ENCODE data around the gene RNFT2.
"Not testable (repeated sequence)": the region's sequence is repeated elsewhere in the genome, so short reads cannot be mapped to it uniquely, and the experiment has no call there.

RNFT2 gene

DNA sequence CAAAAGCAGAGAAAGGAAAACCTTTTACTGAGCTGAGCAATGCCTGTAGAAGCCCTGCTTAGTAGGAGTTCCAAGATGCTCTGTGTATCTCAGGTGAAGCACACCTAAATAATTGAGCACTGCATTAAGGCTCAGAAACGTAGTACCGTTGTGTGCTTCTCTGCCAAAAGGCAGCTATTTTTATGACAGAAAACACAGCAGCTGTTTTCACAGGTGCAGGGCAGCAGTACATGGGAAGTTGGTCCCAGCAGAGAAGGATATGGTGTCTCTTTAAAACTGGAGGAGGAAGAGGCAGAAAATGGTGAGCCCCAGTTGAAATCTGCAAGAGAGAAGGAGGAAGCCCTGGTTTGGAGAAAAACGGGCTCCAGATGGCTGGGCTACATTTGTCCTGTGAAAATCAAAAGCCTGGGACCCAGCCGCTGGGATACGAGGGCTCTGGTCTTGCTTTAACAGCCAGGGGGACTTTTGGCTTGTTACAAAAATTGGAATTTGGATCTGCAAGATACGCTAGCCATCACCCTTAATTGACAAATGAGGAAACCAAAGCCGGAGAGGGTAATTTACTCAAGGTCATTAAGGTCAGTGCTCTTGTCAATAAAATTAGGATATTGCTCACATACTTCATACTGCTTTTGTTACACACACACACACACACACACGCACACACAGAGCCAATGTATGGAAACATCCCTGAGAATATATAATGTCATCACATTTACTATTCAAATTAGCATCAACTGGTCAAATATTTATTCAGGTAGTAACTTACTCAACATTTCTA, 27.6 kb upstream of the RNFT2 start:
- no peak for DNase-seq

GRCh38 chr12:116712458-116713303, 25.4 kb upstream of the RNFT2 start:
- DNase-seq, result no peak

DNA sequence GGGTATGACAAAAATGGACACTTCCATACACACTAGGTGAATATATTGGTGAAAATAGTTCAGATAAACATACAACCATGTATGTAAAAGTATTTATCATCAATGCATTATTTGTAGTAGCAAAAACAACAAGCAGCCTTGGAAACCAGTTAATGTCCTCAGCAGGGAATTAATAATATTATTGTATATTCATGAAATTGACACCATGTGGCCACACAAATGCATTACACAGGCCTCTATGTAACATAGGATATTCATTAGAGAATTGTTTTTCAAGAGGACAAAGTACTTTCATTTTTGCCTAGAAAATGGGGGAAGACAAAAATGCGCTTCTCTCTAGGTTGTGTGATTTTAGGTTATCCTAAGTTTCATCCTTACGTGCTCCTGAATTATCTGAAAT, 24.6 kb upstream of the RNFT2 start:
- no peak for DNase-seq

GRCh38 chr12:116714175-116714574, 23.9 kb upstream of the RNFT2 start:
- no peak for DNase-seq

GRCh38 chr12:116717466-116718437, 20.4 kb upstream of the RNFT2 start:
- no peak for DNase-seq

GRCh38 chr12:116718655-116719454, 19.3 kb upstream of the RNFT2 start:
- DNase-seq, result peak; percentile 24

- DNase-seq, result no peak
Measured at GRCh38 chr12:116719731-116720528, 18.2 kb upstream of the RNFT2 start.

- no peak for DNase-seq
Measured at GRCh38 chr12:116722245-116722644, 15.9 kb upstream of the RNFT2 start.

GRCh38 chr12:116726694-116727093, 11.4 kb upstream of the RNFT2 start:
- DNase-seq, result no peak

GRCh38 chr12:116727261-116727660, 10.9 kb upstream of the RNFT2 start:
- no peak for DNase-seq

DNA sequence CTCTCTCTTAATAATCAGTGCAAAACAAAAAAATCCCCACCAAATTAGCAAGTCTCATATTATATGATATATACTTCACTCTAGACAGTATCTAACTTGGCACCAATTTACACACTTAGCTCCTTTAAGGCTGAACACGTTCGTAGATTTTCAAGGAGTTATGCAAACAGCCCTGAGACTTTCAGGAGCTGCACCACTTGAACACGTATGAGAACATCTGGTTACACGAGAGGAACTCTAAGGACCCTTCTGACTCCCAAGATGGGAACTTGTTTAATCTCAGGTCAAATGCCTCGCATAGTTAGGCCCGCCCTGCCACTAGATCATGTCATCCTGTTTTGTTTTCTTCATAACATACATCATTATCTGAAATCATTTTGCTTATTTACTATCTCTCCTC, 10.2 kb upstream of the RNFT2 start:
- no peak for DNase-seq

- no peak for DNase-seq
Measured at GRCh38 chr12:116731801-116732200, 6.3 kb upstream of the RNFT2 start.

DNA sequence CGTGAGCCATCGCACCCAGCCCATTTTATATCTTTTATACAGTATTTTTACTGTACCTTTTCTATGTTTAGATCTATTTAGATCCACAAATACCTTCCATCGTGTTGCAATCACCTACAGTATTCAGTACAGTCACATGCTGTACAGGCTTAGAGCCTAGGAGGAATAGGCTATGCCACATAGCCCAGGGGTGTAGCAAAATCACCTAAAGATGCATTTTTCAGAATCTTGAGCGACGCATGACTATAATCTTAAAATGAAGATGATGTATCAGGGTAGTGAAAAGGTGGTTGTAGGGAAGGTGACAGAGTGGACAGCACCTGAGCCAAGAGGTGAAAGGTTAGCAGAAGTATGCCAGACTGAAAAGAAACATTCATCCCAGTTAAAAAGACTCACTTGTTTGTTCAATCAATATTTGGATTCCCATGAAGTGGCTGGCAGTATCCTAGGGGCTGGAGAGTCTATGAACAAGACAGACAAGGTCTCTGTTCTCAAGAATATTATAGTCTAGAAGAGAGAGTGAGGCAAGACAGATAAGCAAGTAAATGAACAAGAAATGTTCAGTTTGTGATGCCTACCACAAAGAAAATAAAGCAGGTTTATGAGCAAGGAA, 3.9 kb upstream of the RNFT2 start:
- no peak for DNase-seq

GRCh38 chr12:116735084-116735483, 3.0 kb upstream of the RNFT2 start:
- DNase-seq, result no peak

- no peak for DNase-seq
Measured at GRCh38 chr12:116735951-116736599, 2.0 kb upstream of the RNFT2 start.

GRCh38 chr12:116736962-116737773, 947 bp upstream of the RNFT2 start:
- no peak for DNase-seq

GRCh38 chr12:116739381-116739887, 1.3 kb downstream of the RNFT2 start:
- no peak for DNase-seq

GRCh38 chr12:116742787-116743186, 4.7 kb downstream of the RNFT2 start:
- not testable (repeated sequence) for DNase-seq

DNA sequence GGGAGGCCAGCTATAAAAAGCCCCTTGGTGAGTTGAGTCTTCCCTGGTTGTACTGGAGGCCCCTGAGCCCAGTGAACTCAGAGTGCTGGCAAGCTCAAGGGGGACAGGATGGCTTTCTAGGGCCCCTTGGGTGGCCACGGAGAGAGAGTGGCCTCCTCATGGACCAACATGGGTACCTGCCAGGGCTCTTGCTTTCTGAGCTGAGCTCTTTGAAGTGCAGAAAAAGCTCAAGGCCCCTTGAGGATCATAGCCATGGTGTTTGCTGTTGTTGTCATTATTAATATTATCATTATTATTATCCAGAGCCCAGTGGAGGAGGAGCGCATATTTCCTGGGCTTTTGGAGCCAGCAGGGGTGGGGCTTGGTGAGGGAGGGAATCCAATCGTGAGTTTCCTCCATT, 6.7 kb downstream of the RNFT2 start:
- DNase-seq, result no peak

All from fibroblast of upper back skin (primary cell).